ENCODE measurements around the gene PTAR1.

DNA sequence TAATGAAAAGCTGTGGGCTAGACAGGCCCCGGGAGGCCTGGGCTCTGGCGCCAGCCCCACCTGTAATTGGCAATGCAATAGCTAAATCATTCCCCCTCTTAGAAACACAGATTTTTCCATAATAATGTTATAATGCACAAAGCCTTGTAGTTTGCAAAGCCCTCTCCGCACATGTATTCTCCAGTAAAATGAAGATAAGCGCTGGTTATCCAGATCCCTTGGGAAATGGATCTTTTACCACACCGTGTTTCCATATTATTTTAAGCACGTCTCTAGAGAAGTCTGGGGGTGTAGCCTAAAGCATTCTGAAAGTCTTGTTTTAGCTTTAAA lies 86.5 kb downstream of the PTAR1 start:
- TF ChIP-seq POLR2A (IDR thresholded peaks at IDR 0.05; ENCODE audit: low read length) (no peak), GATA1 (IDR thresholded peaks at IDR 0.05; ENCODE audit: low read depth, low read length) (no peak)
